HepG2 (cell line): Measurements from ENCODE around the gene PSMC3IP. TPM values are rescaled to one million over a fixed set of nuclear protein-coding genes. Genes with fewer than 3 reads are reported as not detected.

Experiments used
- ARID2 ChIP-seq: sonication (generic); formaldehyde crosslinking; IDR thresholded peaks from 2 replicates; pipeline ENCODE4 v1.8.1; 2022; ENCODE audit warnings: mild to moderate bottlenecking, missing genetic modification reagents, borderline replicate concordance
- FLYWCH1 ChIP-seq: sonication (generic); formaldehyde crosslinking; IDR thresholded peaks from 2 replicates; pipeline ENCODE4 v1.8.1; 2023; ENCODE audit warnings: mild to moderate bottlenecking, missing genetic modification reagents
- HES4 ChIP-seq: sonication (generic); formaldehyde crosslinking; IDR thresholded peaks from 2 replicates; pipeline ENCODE4 v1.9.0; 2021; ENCODE audit warnings: mild to moderate bottlenecking, missing genetic modification reagents, borderline replicate concordance
- HNRNPK ChIP-seq: fragments of 200-400 bp; formaldehyde crosslinking; IDR thresholded peaks from 2 replicates; pipeline ENCODE4 v1.6.1; 2018; ENCODE audit warnings: low read length, low read depth, moderate library complexity, mild to moderate bottlenecking; ENCODE audit not compliant: poor library complexity, severe bottlenecking
- HOXA3 ChIP-seq: sonication (generic); formaldehyde crosslinking; IDR thresholded peaks from 2 replicates; pipeline ENCODE4 v1.5.0; 2020; ENCODE audit warnings: missing genetic modification reagents
- LCORL ChIP-seq, 2 experiments: fragments of 450-650 bp in 1 of 2; sonication (generic) in 1 of 2; formaldehyde crosslinking in 1 of 2; IDR thresholded peaks; 2 replicates each; pipeline versions ENCODE4 v1.5.0 to v1.6.1; 2017 to 2020; ENCODE audit warnings: antibody characterized with exemption in 1 of 2, missing genetic modification reagents in 1 of 2
- MIER3 ChIP-seq: IDR thresholded peaks from 2 replicates; pipeline ENCODE4 v1.6.1; 2016; ENCODE audit warnings: missing compliant biosample characterization, borderline replicate concordance
- RFXANK ChIP-seq: IDR thresholded peaks from 2 replicates; pipeline ENCODE4 v1.6.1; 2016
- SUZ12 ChIP-seq: fragments of 150-350 bp; IDR thresholded peaks from 2 replicates; pipeline ENCODE4 v1.6.1; 2014; ENCODE audit warnings: low read depth, low read length
- TCF7 ChIP-seq: sonication (generic); IDR thresholded peaks from 2 replicates; pipeline ENCODE4 v1.6.1; 2016; ENCODE audit warnings: antibody characterized with exemption, low read depth
- TEAD3 ChIP-seq: optimal IDR thresholded peaks from 2 replicates; pipeline ENCODE3; 2016; ENCODE audit warnings: borderline replicate concordance
- TGIF2 ChIP-seq: IDR thresholded peaks from 2 replicates; pipeline ENCODE4 v1.6.1; 2016; ENCODE audit warnings: control low read depth, missing compliant biosample characterization
- TSC22D2 ChIP-seq: sonication (generic); formaldehyde crosslinking; IDR thresholded peaks from 2 replicates; pipeline ENCODE4 v1.5.1; 2020; ENCODE audit warnings: missing genetic modification reagents, mild to moderate bottlenecking, borderline replicate concordance
- ZKSCAN5 ChIP-seq: sonication (generic); formaldehyde crosslinking; IDR thresholded peaks from 2 replicates; pipeline ENCODE4 v1.5.1; 2020; ENCODE audit warnings: mild to moderate bottlenecking, missing genetic modification reagents
- ZNF34 ChIP-seq: sonication (generic); formaldehyde crosslinking; IDR thresholded peaks from 2 replicates; pipeline ENCODE4 v1.4.0; 2020; ENCODE audit warnings: mild to moderate bottlenecking, missing genetic modification reagents, borderline replicate concordance
- ZNF543 ChIP-seq: sonication (generic); formaldehyde crosslinking; IDR thresholded peaks from 2 replicates; pipeline ENCODE4 v1.4.0; 2020; ENCODE audit warnings: mild to moderate bottlenecking, missing genetic modification reagents
- ZNF607 ChIP-seq: sonication (generic); formaldehyde crosslinking; IDR thresholded peaks from 2 replicates; pipeline ENCODE4 v1.5.1; 2020; ENCODE audit warnings: missing genetic modification reagents, mild to moderate bottlenecking, borderline replicate concordance
- ZNF766 ChIP-seq: sonication (generic); formaldehyde crosslinking; IDR thresholded peaks from 2 replicates; pipeline ENCODE4 v1.5.0; 2020; ENCODE audit warnings: missing genetic modification reagents, borderline replicate concordance
- ZNF879 ChIP-seq: sonication (generic); formaldehyde crosslinking; IDR thresholded peaks from 2 replicates; pipeline ENCODE4 v1.8.1; 2023; ENCODE audit warnings: missing genetic modification reagents
- ZSCAN21 ChIP-seq: sonication (generic); formaldehyde crosslinking; IDR thresholded peaks from 2 replicates; pipeline ENCODE4 v1.8.0; 2022; ENCODE audit warnings: mild to moderate bottlenecking, missing genetic modification reagents, moderate library complexity, borderline replicate concordance
- ZSCAN5A ChIP-seq: sonication (generic); formaldehyde crosslinking; IDR thresholded peaks from 2 replicates; pipeline ENCODE4 v1.8.0; 2022; ENCODE audit warnings: mild to moderate bottlenecking, missing genetic modification reagents, borderline replicate concordance
- polyA plus RNA-seq, 8 experiments: library from polyadenylated mRNA; depleted of rRNA in 3 of 8; stranded (reverse) in 7 of 8; unstranded in 1 of 8; fragments of >200 nt; fragmentation: Illumina TruSeq in 4 of 8; extraction: Trizol in 4 of 8; gene quantifications; 2 replicates each; pipeline versions ENCODE4 v1.2.1 to v1.2.3, GENCODE V29; 2011 to 2016; ENCODE audit warnings: low read depth in 4 of 8, missing spikeins in 1 of 8, mixed read lengths in 1 of 8; ENCODE audit not compliant: insufficient read depth in 1 of 8
- total RNA-seq, 5 experiments: library from RNA; depleted of rRNA; stranded (reverse); fragments of >200 nt; fragmentation: Illumina TruSeq; extraction: Trizol; gene quantifications; 2 replicates each; pipeline ENCODE4 v1.2.3, GENCODE V29; 2016; ENCODE audit warnings: low read depth in 1 of 5
- TF ChIP-seq, protein P1 (sequence below): sonication (generic); formaldehyde crosslinking; IDR thresholded peaks from 2 replicates; pipeline ENCODE4 v1.5.0; 2020; ENCODE audit warnings: missing genetic modification reagents
- TF ChIP-seq, protein P2 (sequence below): IDR thresholded peaks from 2 replicates; pipeline ENCODE4 v1.6.1; 2012; ENCODE audit warnings: inconsistent platforms
- TF ChIP-seq, protein P3 (sequence below): sonication (generic); formaldehyde crosslinking; IDR thresholded peaks from 2 replicates; pipeline ENCODE4 v1.9.0; 2022; ENCODE audit warnings: missing genetic modification reagents, mild to moderate bottlenecking, borderline replicate concordance

PSMC3IP gene
- total and polyA plus RNA-seq, 2 of the 13 experiments (the other 11 are each of a cell fraction or from before 2014, with no cell fraction given), result 6.5 to 22.4 TPM

GRCh38 chr17:42577532-42578281, at the start of gene PSMC3IP (continued):
- TF ChIP-seq TEAD3 (no peak), RFXANK (peak; percentile 80; the same call in 1 of the 2 replicates), TSC22D2 (CRISPR knock-in tag) (peak; percentile 16; the same call in 1 of the 2 replicates), FLYWCH1 (CRISPR knock-in tag) (no peak), ZSCAN5A (CRISPR knock-in tag) (0 out of 2 replicates have a peak, but pooled peaks have one; percentile 13), HES4 (CRISPR knock-in tag) (peak; percentile 51; the same call in 1 of the 2 replicates), MIER3 (no peak), ZNF766 (no peak; the same call in 1 of the 2 replicates), ARID2 (peak; percentile 98), ZNF879 (0 out of 2 replicates have a peak, but pooled peaks have one; percentile 37), TCF7 (no peak), HOXA3 (CRISPR knock-in tag) (peak; percentile 81; the same call in 1 of the 2 replicates), ZSCAN21 (peak; percentile 22; the same call in 1 of the 2 replicates), ZNF607 (peak; percentile 29; the same call in 1 of the 2 replicates), HNRNPK (no peak), TGIF2 (CRISPR knock-in tag) (no peak; the same call in none of the 2 replicates), LCORL (IDR thresholded peaks at IDR 0.05) (no peak), LCORL (CRISPR knock-in tag; IDR thresholded peaks at IDR 0.05) (peak; percentile 30), ZNF34 (CRISPR knock-in tag) (no peak), ZKSCAN5 (CRISPR knock-in tag) (no peak), ZNF543 (CRISPR knock-in tag) (peak; percentile 73; the same call in 1 of the 2 replicates), SUZ12 (no peak)
- TF ChIP-seq, protein P1, sequence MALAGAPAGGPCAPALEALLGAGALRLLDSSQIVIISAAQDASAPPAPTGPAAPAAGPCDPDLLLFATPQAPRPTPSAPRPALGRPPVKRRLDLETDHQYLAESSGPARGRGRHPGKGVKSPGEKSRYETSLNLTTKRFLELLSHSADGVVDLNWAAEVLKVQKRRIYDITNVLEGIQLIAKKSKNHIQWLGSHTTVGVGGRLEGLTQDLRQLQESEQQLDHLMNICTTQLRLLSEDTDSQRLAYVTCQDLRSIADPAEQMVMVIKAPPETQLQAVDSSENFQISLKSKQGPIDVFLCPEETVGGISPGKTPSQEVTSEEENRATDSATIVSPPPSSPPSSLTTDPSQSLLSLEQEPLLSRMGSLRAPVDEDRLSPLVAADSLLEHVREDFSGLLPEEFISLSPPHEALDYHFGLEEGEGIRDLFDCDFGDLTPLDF (CRISPR knock-in tag), result peak; percentile 98
- TF ChIP-seq, protein P2, sequence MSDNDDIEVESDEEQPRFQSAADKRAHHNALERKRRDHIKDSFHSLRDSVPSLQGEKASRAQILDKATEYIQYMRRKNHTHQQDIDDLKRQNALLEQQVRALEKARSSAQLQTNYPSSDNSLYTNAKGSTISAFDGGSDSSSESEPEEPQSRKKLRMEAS, result peak; percentile 90
- TF ChIP-seq, protein P3, sequence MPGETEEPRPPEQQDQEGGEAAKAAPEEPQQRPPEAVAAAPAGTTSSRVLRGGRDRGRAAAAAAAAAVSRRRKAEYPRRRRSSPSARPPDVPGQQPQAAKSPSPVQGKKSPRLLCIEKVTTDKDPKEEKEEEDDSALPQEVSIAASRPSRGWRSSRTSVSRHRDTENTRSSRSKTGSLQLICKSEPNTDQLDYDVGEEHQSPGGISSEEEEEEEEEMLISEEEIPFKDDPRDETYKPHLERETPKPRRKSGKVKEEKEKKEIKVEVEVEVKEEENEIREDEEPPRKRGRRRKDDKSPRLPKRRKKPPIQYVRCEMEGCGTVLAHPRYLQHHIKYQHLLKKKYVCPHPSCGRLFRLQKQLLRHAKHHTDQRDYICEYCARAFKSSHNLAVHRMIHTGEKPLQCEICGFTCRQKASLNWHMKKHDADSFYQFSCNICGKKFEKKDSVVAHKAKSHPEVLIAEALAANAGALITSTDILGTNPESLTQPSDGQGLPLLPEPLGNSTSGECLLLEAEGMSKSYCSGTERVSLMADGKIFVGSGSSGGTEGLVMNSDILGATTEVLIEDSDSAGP (CRISPR knock-in tag), result peak; percentile 91; the same call in 1 of the 2 replicates
